ENCODE data around the gene MLXIPL. TPM values are rescaled to one million over a fixed set of nuclear protein-coding genes. Genes with fewer than 3 reads are reported as not detected.

Gene MLXIPL
- total and polyA plus RNA-seq, 2 donors (not counting 3 experiments of a cell fraction or from before 2014, with no cell fraction given): not detected

DNA sequence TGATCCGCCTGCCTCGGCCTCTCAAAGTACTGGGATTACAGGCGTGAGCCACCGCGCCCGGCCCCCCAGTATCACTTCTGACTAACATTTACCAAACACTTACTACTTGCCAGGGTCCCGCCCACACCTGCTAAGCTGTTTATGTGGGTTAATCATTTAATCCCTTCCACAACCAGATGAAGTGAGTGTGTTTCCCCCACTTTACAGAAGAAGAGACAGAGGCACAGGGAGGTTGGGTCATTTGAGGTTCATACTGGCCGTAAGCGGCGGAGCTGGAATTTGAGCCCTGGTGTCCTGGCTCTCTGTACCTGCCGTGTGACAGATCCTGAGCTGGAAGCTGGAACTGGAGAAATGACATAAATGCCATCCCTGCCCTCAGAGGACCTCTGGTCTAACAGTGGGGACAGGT is 28.2 kb upstream of the MLXIPL start:
- ChIA-PET POLR2A (no interaction called here), CTCF (interaction anchor here (0.7 to 2.4 kb wide), 3 partner anchors 23 to 73 kb away, joined by 3 to 9 read pairs (median 4); no protein-coding TSS in a partner anchor)
- Histone ChIP-seq H3K9me3 (replicated peaks; ENCODE audit: control insufficient read depth, insufficient read depth, low read length) (no peaks in the 10 kb centered on the region), H4K20me1 (replicated peaks; ENCODE audit: control insufficient read depth, extremely low read depth, insufficient read depth, low read length) (no peaks in the 10 kb centered on the region), H3K4me2 (ENCODE audit: insufficient read depth, low read length) (no peak overlapping the region), H3K27me3 (ENCODE audit: control insufficient read depth in 2 of 2, insufficient read depth in 2 of 2, low read length in 2 of 2) (peaks cover 16 to 25% of the 10 kb centered on the region in 2 experiments), H2AFZ (ENCODE audit: low read depth, low read length) (no peak overlapping the region), H3K9ac (replicated peaks; ENCODE audit: extremely low read depth, insufficient read depth, low read length) (no peak overlapping the region), H3K79me2 (ENCODE audit: control insufficient read depth, insufficient read depth, low read length) (no peaks in the 10 kb centered on the region), H3K36me3 (ENCODE audit: control insufficient read depth in 2 of 2, extremely low read depth in 1 of 2, insufficient read depth in 2 of 2, low read length in 2 of 2) (no peaks in the 10 kb centered on the region), H3K4me1 (ENCODE audit: control insufficient read depth, extremely low read depth, insufficient read depth, low read length) (peaks cover 4% of the 10 kb centered on the region), H3K9me1 (replicated peaks; ENCODE audit: control insufficient read depth, extremely low read depth, insufficient read depth, low read length) (no peaks in the 10 kb centered on the region), H3K4me3 (replicated peaks in 1 of 3; ENCODE audit: insufficient read depth in 1 of 3, low read depth in 1 of 3, low read length in 3 of 3) (no peak overlapping the region), H3K27ac (ENCODE audit: insufficient read depth, low read depth, low read length) (no peak overlapping the region)
- intact Hi-C loops (cut with micrococcal nuclease) (no loop called here), dilution Hi-C loops (cut with MboI; ENCODE audit: extremely low pct_ligation_motif_present, low sequenced_read_pairs) (no loop called here)
- no TSS peak for BruUV-seq (replicated peaks)
- FAIRE-seq (no peak), DNase-seq (ENCODE audit: low read depth, low spot score) (no peak)
- TF ChIP-seq JUN (IDR thresholded peaks at IDR 0.05; ENCODE audit: borderline replicate concordance, insufficient read depth, insufficient read length, low read depth): no peak
- TF ChIP-seq, protein P1, sequence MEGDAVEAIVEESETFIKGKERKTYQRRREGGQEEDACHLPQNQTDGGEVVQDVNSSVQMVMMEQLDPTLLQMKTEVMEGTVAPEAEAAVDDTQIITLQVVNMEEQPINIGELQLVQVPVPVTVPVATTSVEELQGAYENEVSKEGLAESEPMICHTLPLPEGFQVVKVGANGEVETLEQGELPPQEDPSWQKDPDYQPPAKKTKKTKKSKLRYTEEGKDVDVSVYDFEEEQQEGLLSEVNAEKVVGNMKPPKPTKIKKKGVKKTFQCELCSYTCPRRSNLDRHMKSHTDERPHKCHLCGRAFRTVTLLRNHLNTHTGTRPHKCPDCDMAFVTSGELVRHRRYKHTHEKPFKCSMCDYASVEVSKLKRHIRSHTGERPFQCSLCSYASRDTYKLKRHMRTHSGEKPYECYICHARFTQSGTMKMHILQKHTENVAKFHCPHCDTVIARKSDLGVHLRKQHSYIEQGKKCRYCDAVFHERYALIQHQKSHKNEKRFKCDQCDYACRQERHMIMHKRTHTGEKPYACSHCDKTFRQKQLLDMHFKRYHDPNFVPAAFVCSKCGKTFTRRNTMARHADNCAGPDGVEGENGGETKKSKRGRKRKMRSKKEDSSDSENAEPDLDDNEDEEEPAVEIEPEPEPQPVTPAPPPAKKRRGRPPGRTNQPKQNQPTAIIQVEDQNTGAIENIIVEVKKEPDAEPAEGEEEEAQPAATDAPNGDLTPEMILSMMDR (IDR thresholded peaks at IDR 0.05; ENCODE audit: extremely low read depth in 1 of 2, insufficient read depth in 1 of 2, low read depth in 1 of 2, low read length in 2 of 2): no peak
- no peak for TF ChIP-seq FOS (IDR thresholded peaks at IDR 0.05; ENCODE audit: borderline replicate concordance, insufficient read depth, low read length)
- TF ChIP-seq MYC (IDR thresholded peaks at IDR 0.05; ENCODE audit: low read depth, low read length): no peak
- no peak for TF ChIP-seq POLR2AphosphoS5 (IDR thresholded peaks at IDR 0.05; ENCODE audit: insufficient read depth, low read depth, low read length)
- no peak for TF ChIP-seq POLR2A (IDR thresholded peaks at IDR 0.05; ENCODE audit: low read depth, low read length)
- no peak for TF ChIP-seq GATA2 (IDR thresholded peaks at IDR 0.05; ENCODE audit: insufficient read depth, insufficient read length, low read depth, low read length)
- no peak for TF ChIP-seq MAX (IDR thresholded peaks at IDR 0.05; ENCODE audit: insufficient read depth, insufficient read length)
- no peak for TF ChIP-seq EZH2 (IDR thresholded peaks at IDR 0.05; ENCODE audit: borderline replicate concordance, low read depth, low read length, severe bottlenecking)

Measured in endothelial cell of umbilical vein (primary cell).